OCI-LY3 (cell line): ENCODE results near the gene ZFAND3.

Experiments used
- EZH2phosphoT487 ChIP-seq: fragments of 200-600 bp; shearing (Covaris generic); IDR thresholded peaks from 2 replicates; pipeline ENCODE4 v1.6.1; 2018; ENCODE audit warnings: antibody characterized with exemption, mixed run types, low read depth
- TF ChIP-seq, protein P1 (sequence below): fragments of 200-600, 300-600 bp; sonication (generic); IDR thresholded peaks from 2 replicates; pipeline ENCODE4 v1.5.1; 2014; ENCODE audit warnings: antibody characterized with exemption, low read length, low read depth

DNA sequence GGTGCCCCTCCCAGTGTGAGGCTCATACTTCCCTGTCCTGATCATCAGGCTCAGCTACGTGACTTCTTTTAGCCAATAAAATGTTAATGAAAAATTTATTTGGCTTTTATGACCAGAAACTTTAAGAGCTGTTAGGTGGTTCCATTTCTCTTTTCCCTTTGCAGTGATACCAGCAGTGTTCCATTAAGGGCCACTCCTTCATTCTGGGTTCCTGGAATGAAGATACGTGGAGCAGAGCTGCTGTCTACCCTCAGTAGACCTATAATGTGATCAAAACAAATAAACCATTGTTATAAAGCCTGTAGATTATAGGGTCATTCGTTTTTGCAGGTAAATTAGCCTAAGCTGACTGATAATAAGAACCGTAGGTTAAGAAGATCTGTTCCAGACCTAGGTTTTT lies 228.0 kb downstream of the ZFAND3 start:
- TF ChIP-seq, protein P1, sequence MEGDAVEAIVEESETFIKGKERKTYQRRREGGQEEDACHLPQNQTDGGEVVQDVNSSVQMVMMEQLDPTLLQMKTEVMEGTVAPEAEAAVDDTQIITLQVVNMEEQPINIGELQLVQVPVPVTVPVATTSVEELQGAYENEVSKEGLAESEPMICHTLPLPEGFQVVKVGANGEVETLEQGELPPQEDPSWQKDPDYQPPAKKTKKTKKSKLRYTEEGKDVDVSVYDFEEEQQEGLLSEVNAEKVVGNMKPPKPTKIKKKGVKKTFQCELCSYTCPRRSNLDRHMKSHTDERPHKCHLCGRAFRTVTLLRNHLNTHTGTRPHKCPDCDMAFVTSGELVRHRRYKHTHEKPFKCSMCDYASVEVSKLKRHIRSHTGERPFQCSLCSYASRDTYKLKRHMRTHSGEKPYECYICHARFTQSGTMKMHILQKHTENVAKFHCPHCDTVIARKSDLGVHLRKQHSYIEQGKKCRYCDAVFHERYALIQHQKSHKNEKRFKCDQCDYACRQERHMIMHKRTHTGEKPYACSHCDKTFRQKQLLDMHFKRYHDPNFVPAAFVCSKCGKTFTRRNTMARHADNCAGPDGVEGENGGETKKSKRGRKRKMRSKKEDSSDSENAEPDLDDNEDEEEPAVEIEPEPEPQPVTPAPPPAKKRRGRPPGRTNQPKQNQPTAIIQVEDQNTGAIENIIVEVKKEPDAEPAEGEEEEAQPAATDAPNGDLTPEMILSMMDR = no peak
- TF ChIP-seq EZH2phosphoT487 = no peak
